C4-2B (cell line): ENCODE measurements around the gene LIN28A.

ENCODE experiments used
- ZFX ChIP-seq: fragments of 450-650 bp; IDR thresholded peaks from 2 replicates; pipeline ENCODE4 v1.6.1; 2017
- TF ChIP-seq, protein P1 (sequence below): fragments of 450-650 bp; conservative IDR thresholded peaks from 2 replicates; pipeline ENCODE4 v1.5.1; 2017; ENCODE audit warnings: mild to moderate bottlenecking

DNA sequence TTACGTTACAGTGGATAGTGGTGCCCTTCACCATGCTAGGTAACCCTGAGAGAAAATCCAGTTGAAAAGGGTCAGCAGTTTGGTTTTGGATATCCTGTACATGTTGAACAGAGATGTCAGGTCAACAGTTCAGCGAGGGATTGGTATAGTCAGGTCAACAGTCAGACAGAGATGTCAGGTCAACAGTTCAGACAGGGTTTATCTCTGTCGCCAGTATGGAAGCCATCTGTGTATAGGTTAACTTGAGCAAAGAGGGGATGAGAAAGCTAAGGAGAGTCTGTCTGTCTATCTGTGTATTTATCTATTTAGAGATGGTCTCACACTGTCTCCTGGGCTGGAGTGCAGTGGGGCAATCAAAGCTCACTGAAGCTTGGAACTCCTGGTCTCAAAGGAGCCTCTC, 39.3 kb downstream of the LIN28A start:
- TF ChIP-seq, protein P1, sequence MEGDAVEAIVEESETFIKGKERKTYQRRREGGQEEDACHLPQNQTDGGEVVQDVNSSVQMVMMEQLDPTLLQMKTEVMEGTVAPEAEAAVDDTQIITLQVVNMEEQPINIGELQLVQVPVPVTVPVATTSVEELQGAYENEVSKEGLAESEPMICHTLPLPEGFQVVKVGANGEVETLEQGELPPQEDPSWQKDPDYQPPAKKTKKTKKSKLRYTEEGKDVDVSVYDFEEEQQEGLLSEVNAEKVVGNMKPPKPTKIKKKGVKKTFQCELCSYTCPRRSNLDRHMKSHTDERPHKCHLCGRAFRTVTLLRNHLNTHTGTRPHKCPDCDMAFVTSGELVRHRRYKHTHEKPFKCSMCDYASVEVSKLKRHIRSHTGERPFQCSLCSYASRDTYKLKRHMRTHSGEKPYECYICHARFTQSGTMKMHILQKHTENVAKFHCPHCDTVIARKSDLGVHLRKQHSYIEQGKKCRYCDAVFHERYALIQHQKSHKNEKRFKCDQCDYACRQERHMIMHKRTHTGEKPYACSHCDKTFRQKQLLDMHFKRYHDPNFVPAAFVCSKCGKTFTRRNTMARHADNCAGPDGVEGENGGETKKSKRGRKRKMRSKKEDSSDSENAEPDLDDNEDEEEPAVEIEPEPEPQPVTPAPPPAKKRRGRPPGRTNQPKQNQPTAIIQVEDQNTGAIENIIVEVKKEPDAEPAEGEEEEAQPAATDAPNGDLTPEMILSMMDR, result no peak
- TF ChIP-seq ZFX, result no peak
